H1 (cell line): ENCODE data around the gene TSEN2. TPM values are rescaled to one million over a fixed set of nuclear protein-coding genes. Genes with fewer than 3 reads are reported as not detected.

Experiments used
- BACH1 ChIP-seq: IDR thresholded peaks from 2 replicates; pipeline ENCODE4 v1.6.1; 2012; ENCODE audit warnings: low read length, improper control_type of control experiment
- CEBPB ChIP-seq: IDR thresholded peaks from 2 replicates; pipeline ENCODE4 v1.6.1; 2012; ENCODE audit warnings: low read depth, low read length
- JUN ChIP-seq: IDR thresholded peaks from 2 replicates; pipeline ENCODE4 v1.6.1; 2011; ENCODE audit warnings: low read depth, mild to moderate bottlenecking, improper control_type of control experiment, low read length
- KDM5A ChIP-seq: fragments of 200-600 bp; IDR thresholded peaks from 2 replicates; pipeline ENCODE4 v1.7.1; 2012; ENCODE audit warnings: mild to moderate bottlenecking, low read length, inconsistent platforms, mixed read lengths
- NRF1 ChIP-seq: IDR thresholded peaks from 2 replicates; pipeline ENCODE4 v1.6.1; 2011; ENCODE audit warnings: mild to moderate bottlenecking, low read depth, low read length, improper control_type of control experiment
- RFX5 ChIP-seq: IDR thresholded peaks from 2 replicates; pipeline ENCODE4 v1.6.1; 2011; ENCODE audit warnings: low read depth, low read length, improper control_type of control experiment, borderline replicate concordance
- RNF2 ChIP-seq: fragments of 200-900, 300-1000 bp; sonication (generic); IDR thresholded peaks from 2 replicates; pipeline ENCODE4 v1.7.1; 2016; ENCODE audit warnings: borderline replicate concordance, low read depth, mild to moderate bottlenecking, antibody characterized with exemption, low read length; ENCODE audit not compliant: poor library complexity, severe bottlenecking; ENCODE audit errors: missing control alignments
- SP2 ChIP-seq: IDR thresholded peaks from 2 replicates; pipeline ENCODE4 v1.6.1; 2012; ENCODE audit warnings: mild to moderate bottlenecking, low read length, inconsistent platforms
- TBP ChIP-seq: IDR thresholded peaks from 2 replicates; pipeline ENCODE4 v1.6.1; 2011; ENCODE audit warnings: low read depth, low read length, improper control_type of control experiment
- TCF12 ChIP-seq: IDR thresholded peaks from 2 replicates; pipeline ENCODE4 v1.6.1; 2011; ENCODE audit warnings: low read depth, mild to moderate bottlenecking, low read length
- polyA plus RNA-seq, 7 experiments: library from polyadenylated mRNA; depleted of rRNA in 3 of 7; stranded (reverse) in 5 of 7; unstranded in 2 of 7; fragments of >200 nt in 5 of 7; fragments of 200-250 nt in 2 of 7; gene quantifications; 1 replicate in 5 of 7; 2 replicates in 1 of 7; 4 replicates in 1 of 7; pipeline versions ENCODE4 v1.2.1 to v1.2.3, GENCODE V29; 2011 to 2013; ENCODE audit warnings: missing spikeins in 2 of 7, mixed read lengths in 2 of 7
- total RNA-seq: library from RNA; stranded (reverse); fragmentation: NEBNext Ultra II Directional; extraction: Animal tissue kit (Norgen Biotek cat#: 25700); gene quantifications from 2 replicates; pipeline ENCODE4 v1.2.1, GENCODE V29; 2021
- TF ChIP-seq, protein P1 (sequence below): fragments of 300-600 bp; sonication (generic); IDR thresholded peaks from 2 replicates; pipeline ENCODE4 v1.7.1; 2012; ENCODE audit warnings: low read length, moderate library complexity, mild to moderate bottlenecking, inconsistent platforms; ENCODE audit not compliant: insufficient replicate concordance

Gene TSEN2
- total and polyA plus RNA-seq, 2 of the 8 experiments (the other 6 are each of a cell fraction or from before 2014, with no cell fraction given), result 16.1 to 22.4 TPM

DNA sequence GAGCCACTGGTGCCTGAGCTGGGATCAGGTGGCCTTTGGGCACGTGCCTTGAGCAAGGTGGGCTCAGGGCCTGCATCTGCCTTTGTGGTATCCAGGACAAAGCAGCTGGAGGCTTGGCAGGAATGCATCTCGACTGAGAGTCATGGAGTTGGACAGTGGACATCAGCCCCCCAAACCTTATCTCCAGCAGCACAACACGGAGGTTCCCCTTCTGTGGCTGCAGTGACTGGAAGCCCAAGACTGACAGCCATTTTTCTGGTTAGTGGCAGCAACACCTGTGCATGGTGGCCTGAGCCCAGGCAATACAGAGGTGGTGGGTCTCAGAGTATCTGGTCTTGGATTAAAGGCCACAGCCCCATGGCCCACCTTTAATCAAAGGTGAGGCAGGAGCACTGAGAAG, 27.8 kb upstream of the TSEN2 start (continued):
- TF ChIP-seq, protein P1, sequence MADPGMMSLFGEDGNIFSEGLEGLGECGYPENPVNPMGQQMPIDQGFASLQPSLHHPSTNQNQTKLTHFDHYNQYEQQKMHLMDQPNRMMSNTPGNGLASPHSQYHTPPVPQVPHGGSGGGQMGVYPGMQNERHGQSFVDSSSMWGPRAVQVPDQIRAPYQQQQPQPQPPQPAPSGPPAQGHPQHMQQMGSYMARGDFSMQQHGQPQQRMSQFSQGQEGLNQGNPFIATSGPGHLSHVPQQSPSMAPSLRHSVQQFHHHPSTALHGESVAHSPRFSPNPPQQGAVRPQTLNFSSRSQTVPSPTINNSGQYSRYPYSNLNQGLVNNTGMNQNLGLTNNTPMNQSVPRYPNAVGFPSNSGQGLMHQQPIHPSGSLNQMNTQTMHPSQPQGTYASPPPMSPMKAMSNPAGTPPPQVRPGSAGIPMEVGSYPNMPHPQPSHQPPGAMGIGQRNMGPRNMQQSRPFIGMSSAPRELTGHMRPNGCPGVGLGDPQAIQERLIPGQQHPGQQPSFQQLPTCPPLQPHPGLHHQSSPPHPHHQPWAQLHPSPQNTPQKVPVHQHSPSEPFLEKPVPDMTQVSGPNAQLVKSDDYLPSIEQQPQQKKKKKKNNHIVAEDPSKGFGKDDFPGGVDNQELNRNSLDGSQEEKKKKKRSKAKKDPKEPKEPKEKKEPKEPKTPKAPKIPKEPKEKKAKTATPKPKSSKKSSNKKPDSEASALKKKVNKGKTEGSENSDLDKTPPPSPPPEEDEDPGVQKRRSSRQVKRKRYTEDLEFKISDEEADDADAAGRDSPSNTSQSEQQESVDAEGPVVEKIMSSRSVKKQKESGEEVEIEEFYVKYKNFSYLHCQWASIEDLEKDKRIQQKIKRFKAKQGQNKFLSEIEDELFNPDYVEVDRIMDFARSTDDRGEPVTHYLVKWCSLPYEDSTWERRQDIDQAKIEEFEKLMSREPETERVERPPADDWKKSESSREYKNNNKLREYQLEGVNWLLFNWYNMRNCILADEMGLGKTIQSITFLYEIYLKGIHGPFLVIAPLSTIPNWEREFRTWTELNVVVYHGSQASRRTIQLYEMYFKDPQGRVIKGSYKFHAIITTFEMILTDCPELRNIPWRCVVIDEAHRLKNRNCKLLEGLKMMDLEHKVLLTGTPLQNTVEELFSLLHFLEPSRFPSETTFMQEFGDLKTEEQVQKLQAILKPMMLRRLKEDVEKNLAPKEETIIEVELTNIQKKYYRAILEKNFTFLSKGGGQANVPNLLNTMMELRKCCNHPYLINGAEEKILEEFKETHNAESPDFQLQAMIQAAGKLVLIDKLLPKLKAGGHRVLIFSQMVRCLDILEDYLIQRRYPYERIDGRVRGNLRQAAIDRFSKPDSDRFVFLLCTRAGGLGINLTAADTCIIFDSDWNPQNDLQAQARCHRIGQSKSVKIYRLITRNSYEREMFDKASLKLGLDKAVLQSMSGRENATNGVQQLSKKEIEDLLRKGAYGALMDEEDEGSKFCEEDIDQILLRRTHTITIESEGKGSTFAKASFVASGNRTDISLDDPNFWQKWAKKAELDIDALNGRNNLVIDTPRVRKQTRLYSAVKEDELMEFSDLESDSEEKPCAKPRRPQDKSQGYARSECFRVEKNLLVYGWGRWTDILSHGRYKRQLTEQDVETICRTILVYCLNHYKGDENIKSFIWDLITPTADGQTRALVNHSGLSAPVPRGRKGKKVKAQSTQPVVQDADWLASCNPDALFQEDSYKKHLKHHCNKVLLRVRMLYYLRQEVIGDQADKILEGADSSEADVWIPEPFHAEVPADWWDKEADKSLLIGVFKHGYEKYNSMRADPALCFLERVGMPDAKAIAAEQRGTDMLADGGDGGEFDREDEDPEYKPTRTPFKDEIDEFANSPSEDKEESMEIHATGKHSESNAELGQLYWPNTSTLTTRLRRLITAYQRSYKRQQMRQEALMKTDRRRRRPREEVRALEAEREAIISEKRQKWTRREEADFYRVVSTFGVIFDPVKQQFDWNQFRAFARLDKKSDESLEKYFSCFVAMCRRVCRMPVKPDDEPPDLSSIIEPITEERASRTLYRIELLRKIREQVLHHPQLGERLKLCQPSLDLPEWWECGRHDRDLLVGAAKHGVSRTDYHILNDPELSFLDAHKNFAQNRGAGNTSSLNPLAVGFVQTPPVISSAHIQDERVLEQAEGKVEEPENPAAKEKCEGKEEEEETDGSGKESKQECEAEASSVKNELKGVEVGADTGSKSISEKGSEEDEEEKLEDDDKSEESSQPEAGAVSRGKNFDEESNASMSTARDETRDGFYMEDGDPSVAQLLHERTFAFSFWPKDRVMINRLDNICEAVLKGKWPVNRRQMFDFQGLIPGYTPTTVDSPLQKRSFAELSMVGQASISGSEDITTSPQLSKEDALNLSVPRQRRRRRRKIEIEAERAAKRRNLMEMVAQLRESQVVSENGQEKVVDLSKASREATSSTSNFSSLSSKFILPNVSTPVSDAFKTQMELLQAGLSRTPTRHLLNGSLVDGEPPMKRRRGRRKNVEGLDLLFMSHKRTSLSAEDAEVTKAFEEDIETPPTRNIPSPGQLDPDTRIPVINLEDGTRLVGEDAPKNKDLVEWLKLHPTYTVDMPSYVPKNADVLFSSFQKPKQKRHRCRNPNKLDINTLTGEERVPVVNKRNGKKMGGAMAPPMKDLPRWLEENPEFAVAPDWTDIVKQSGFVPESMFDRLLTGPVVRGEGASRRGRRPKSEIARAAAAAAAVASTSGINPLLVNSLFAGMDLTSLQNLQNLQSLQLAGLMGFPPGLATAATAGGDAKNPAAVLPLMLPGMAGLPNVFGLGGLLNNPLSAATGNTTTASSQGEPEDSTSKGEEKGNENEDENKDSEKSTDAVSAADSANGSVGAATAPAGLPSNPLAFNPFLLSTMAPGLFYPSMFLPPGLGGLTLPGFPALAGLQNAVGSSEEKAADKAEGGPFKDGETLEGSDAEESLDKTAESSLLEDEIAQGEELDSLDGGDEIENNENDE, result no peak
- no peak for TF ChIP-seq NRF1
- no peak for TF ChIP-seq CEBPB
- no peak for TF ChIP-seq RFX5
- no peak for TF ChIP-seq JUN
- TF ChIP-seq KDM5A, result no peak
- no peak for TF ChIP-seq TCF12
- TF ChIP-seq TBP, result no peak
- no peak for TF ChIP-seq BACH1
- TF ChIP-seq SP2, result no peak
- TF ChIP-seq RNF2, result no peak
